ENCODE measurements around the gene NCKAP5. TPM values are rescaled to one million over a fixed set of nuclear protein-coding genes. Genes with fewer than 3 reads are reported as not detected.

Gene NCKAP5
- total RNA-seq, 1 donor from 2014 or later, result 0.20 TPM

- H3K27ac Mint-ChIP-seq (ENCODE audit: unreplicated experiment), result no peak overlapping the region
- H3K27me3 Mint-ChIP-seq (ENCODE audit: unreplicated experiment), result no peaks in the 10 kb centered on the region
- no peak overlapping the region for H3K4me3 Mint-ChIP-seq (ENCODE audit: unreplicated experiment)
- H3K9me3 Mint-ChIP-seq (ENCODE audit: unreplicated experiment), result no peaks in the 10 kb centered on the region
- H3K4me1 Mint-ChIP-seq (ENCODE audit: low read depth, unreplicated experiment), result peaks cover 7% of the 10 kb centered on the region
- TF ChIP-seq CTCF (IDR thresholded peaks at IDR 0.05; ENCODE audit: partially characterized antibody, unreplicated experiment), result no peak
- H3K36me3 Mint-ChIP-seq (ENCODE audit: unreplicated experiment), result no peaks in the 10 kb centered on the region
- DNase-seq, result no peak
These were observed 769.9 kb downstream of the NCKAP5 start for GRCh38 chr2:132798341-132798740.

- no peak overlapping the region for H3K27ac Mint-ChIP-seq (ENCODE audit: unreplicated experiment)
- TF ChIP-seq CTCF (IDR thresholded peaks at IDR 0.05; ENCODE audit: partially characterized antibody, unreplicated experiment), result no peak
- H3K4me3 Mint-ChIP-seq (ENCODE audit: unreplicated experiment), result no peak overlapping the region
- H3K4me1 Mint-ChIP-seq (ENCODE audit: low read depth, unreplicated experiment), result peaks cover 7% of the 10 kb centered on the region
- peaks cover 2% of the 10 kb centered on the region for H3K27me3 Mint-ChIP-seq (ENCODE audit: unreplicated experiment)
- H3K9me3 Mint-ChIP-seq (ENCODE audit: unreplicated experiment), result no peaks in the 10 kb centered on the region
- no peaks in the 10 kb centered on the region for H3K36me3 Mint-ChIP-seq (ENCODE audit: unreplicated experiment)
- DNase-seq, result no peak
These were observed 770.7 kb downstream of the NCKAP5 start for GRCh38 chr2:132797556-132797955.

- TF ChIP-seq CTCF (IDR thresholded peaks at IDR 0.05; ENCODE audit: partially characterized antibody, unreplicated experiment), result no peak
- H3K36me3 Mint-ChIP-seq (ENCODE audit: unreplicated experiment), result no peaks in the 10 kb centered on the region
- peaks cover 2% of the 10 kb centered on the region for H3K27me3 Mint-ChIP-seq (ENCODE audit: unreplicated experiment)
- no peak for DNase-seq
- no peak overlapping the region for H3K4me3 Mint-ChIP-seq (ENCODE audit: unreplicated experiment)
- H3K4me1 Mint-ChIP-seq (ENCODE audit: low read depth, unreplicated experiment), result peaks cover 7% of the 10 kb centered on the region
- H3K27ac Mint-ChIP-seq (ENCODE audit: unreplicated experiment), result no peak overlapping the region
- no peaks in the 10 kb centered on the region for H3K9me3 Mint-ChIP-seq (ENCODE audit: unreplicated experiment)
These were observed 771.2 kb downstream of the NCKAP5 start for GRCh38 chr2:132797071-132797470.

GRCh38 chr2:132795220-132795619, 773.0 kb downstream of the NCKAP5 start:
- no peak overlapping the region for H3K27ac Mint-ChIP-seq (ENCODE audit: unreplicated experiment)
- no peak overlapping the region for H3K4me3 Mint-ChIP-seq (ENCODE audit: unreplicated experiment)
- H3K9me3 Mint-ChIP-seq (ENCODE audit: unreplicated experiment), result no peaks in the 10 kb centered on the region
- H3K27me3 Mint-ChIP-seq (ENCODE audit: unreplicated experiment), result peaks cover 3% of the 10 kb centered on the region
- no peaks in the 10 kb centered on the region for H3K36me3 Mint-ChIP-seq (ENCODE audit: unreplicated experiment)
- TF ChIP-seq CTCF (IDR thresholded peaks at IDR 0.05; ENCODE audit: partially characterized antibody, unreplicated experiment), result no peak
- DNase-seq, result no peak
- peaks cover 9% of the 10 kb centered on the region for H3K4me1 Mint-ChIP-seq (ENCODE audit: low read depth, unreplicated experiment)

- Mint-ChIP-seq H3K27me3 (ENCODE audit: unreplicated experiment) (peaks cover 3% of the 10 kb centered on the region), H3K4me3 (ENCODE audit: unreplicated experiment) (no peak overlapping the region), H3K27ac (ENCODE audit: unreplicated experiment) (no peak overlapping the region), H3K4me1 (ENCODE audit: low read depth, unreplicated experiment) (peaks cover 23% of the 10 kb centered on the region), H3K36me3 (ENCODE audit: unreplicated experiment) (no peaks in the 10 kb centered on the region), H3K9me3 (ENCODE audit: unreplicated experiment) (peaks cover 6% of the 10 kb centered on the region)
- no peak for DNase-seq
- no peak for TF ChIP-seq CTCF (IDR thresholded peaks at IDR 0.05; ENCODE audit: partially characterized antibody, unreplicated experiment)
These were observed 774.7 kb downstream of the NCKAP5 start for GRCh38 chr2:132793532-132793931.
